Hepatic stellate cell (primary cell): Measurements from ENCODE around the gene ST6GALNAC6.
A peak's percentile ranks its signal among the peaks of the same experiment; 100 is the strongest.
"Not testable (repeated sequence)": the region's sequence is repeated elsewhere in the genome, so short reads cannot be mapped to it uniquely, and the experiment has no call there.

Experiments used
- DNase-seq: peaks from one replicate; pipeline ENCODE4 v3.0.0; 2011; ENCODE audit warnings: low spot score

The ST6GALNAC6 gene

DNA sequence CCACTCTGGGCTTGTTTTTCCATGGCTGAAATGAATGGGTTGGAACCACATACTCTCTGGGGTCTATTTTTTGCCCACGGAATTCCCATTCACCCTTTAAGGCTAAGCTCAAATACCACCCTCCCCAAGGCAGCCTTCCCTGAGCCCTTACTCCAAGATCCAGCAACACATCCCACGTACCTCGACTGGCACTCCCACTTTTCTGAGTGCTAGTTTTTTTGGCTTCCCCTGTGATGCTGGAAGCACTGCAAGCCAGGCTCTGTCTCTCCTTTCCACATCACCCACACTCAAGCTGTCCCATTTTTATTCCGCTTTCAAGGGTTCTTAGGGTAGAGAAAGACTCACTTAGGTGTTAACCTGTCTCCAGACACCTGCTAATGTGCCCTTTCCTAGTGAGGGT, 6.0 kb downstream of the ST6GALNAC6 start:
- DNase-seq, result no peak

GRCh38 chr9:127892831-127893230, 6.6 kb downstream of the ST6GALNAC6 start:
- DNase-seq, result no peak

DNA sequence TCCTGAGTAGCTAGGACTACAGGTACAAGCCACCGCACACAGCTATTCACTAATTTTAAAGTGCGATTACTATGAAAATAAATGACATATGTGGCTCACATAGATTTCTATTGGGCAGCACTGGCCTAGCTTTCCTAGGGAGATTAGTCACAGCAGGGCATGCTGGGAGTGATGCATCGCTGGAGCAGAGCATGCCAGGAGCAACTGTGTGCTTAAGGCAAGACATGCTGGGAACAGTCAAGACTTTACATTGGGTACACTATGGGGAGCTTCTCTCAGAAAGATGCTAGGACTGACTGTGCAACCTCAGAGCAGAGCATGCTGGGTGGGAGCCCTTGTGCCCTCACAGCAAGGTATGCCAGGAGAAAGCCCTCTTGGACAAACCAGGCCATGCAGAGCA, 9.3 kb downstream of the ST6GALNAC6 start:
- no peak for DNase-seq

- DNase-seq, result no peak
Observed at GRCh38 chr9:127887792-127888191, 11.6 kb downstream of the ST6GALNAC6 start.

DNA sequence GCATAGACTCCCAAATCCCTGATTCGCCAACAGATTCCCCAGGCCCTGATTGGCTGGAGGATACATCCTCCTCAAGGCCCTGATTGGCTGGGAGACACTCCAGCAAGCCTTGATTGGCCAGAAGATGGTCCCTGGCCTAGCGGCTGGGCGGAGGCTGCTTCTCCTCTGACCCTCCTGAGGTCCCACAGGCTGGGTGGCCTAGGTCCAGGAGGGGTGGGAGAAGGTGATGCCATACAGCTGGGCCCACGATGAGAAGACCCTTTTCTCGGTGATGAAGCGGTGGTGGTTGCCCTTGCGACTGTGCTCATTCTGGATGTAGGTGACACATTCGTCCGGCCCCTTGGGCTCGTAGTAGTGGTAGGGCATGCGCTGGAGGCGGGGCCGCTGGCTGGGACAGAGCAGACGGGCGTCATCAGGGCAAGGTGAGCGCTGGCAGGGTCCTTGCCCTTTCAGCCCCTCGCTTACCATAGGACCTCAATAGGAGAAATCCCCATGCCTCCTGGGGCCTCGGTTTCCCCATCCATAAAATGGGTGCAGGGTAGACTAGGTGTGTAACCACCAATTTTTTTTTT, 12.9 kb downstream of the ST6GALNAC6 start:
- no peak for DNase-seq

GRCh38 chr9:127885508-127886281, 13.7 kb downstream of the ST6GALNAC6 start:
- no peak for DNase-seq

DNA sequence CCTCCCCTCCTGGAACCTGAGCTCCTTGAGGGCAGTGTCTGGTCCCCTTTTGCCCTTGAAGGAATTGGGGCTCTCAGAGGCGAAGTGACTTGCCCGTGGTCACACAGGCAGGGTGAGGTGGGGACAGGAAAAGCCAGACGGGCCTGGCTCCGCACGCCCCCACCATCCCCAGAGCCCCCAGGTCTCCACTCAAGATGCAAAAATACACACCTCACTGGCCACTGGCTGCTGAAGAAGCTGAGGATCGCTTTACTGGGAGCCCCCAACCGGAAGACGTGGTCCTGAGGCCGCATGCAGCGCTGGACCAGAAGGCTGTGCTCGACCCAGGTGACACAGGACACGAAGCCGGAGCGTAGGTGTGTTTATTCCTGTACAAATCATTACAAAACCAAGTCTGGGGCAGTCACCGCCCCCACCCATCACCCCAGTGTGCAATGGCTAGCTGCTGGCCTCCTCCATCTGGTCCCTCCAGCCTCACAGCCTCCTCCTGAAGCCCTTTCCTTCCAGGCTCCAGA, 14.4 kb downstream of the ST6GALNAC6 start:
- DNase-seq, result no peak

- no peak for DNase-seq
Observed at GRCh38 chr9:127884427-127884911, 14.9 kb downstream of the ST6GALNAC6 start.

GRCh38 chr9:127883959-127884358, 15.4 kb downstream of the ST6GALNAC6 start:
- DNase-seq, result no peak

DNA sequence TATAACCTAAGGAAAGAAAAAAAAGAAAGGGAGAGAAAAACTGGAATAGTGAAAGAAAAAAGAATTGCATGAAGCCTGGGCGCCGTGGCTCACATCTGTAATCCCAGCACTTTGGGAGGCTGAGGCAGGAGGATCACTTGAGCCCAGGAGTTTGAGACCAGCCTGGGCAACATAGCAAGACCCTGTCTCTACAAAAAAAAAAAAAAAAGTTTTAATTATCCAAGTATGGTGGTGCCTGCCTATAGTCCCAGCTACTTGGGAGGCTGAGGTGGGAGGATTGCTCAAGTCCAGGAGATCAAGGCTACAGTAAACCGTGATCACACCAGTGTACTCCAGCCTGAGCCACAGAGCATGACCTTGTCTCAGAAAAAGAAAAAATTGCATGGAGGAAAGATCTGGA, 17.7 kb downstream of the ST6GALNAC6 start:
- DNase-seq, result not testable (repeated sequence)

DNA sequence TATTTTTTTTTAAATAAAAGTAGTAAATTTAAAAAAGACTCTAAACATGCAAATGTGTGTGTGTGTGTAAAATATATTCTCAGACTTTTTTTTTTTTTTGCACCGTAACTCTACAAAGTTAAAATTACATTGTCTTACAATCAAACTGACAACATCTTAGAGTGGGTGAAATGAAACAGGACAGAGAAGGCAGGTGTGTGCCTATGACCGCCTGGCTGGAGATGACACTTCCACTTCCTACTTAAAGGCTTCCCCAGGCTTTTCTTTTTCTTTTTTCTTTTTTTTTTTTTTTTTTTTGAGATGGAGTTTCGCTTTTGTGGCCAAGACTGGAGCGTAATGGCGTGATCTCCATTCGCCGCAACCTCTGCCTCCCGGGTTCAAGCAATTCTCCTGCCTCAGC, 19.3 kb downstream of the ST6GALNAC6 start:
- DNase-seq, result no peak

- DNase-seq, result no peak
Observed at GRCh38 chr9:127878652-127879390, 20.6 kb downstream of the ST6GALNAC6 start.

DNA sequence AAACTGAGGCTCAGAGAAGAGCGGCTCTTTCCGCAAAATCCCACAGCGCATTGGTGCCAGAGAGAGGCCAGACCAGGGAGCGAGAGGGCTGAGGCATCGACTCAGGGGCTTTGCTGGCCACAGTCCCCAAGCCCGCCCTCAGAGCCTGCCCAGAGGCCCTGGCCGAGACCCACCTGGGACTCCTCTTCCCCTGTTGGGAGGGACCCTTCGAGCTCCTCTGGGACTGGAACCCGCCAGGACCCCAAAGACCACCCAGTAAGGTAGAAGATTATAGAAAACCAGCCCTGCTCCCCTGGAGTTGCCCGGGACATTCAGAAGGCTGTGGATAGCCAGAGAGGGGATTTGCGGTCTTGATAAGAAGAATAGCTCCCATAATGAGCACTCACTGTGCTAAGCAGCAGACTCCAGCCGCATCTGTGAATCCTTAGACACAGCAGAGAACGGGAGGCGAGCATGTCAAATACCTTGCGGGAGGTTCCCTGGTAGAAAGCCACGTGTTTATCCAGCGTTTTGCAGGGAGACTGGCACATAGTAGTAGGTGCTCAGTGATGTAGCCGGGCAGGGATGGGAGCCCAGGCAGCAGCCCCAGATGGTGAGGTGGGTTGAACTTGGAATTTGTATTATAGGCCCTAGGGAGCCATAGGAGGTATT, 21.3 kb downstream of the ST6GALNAC6 start:
- no peak for DNase-seq

DNA sequence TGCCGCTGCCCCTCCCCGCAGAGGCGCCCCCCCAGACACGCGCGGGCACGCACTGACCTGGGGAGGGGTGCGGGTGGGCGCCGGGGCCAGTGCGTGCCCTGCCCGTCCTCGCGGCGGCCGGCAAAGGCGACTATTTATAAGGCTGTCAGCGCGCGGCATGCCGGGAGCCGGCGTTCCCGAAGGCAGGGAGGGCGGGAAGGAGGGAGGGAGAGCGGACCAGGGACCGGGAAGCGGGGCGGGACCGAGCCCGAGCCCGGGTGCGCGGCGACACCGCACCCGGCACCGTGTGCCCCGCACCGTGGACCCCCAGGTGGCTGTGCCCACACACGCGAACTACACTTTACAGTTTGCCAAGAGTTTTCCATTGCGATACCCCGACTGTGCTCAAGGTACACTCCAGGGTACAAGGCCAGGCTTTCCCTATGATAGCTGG, 21.8 kb downstream of the ST6GALNAC6 start, which contains the start of gene AK1:
Gene AK1 (minus strand): TSS at position 110 of the 433 bp plus-strand sequence. CDS start 3,058 bp downstream, outside the sequence.
- peak; percentile 75 for DNase-seq

DNA sequence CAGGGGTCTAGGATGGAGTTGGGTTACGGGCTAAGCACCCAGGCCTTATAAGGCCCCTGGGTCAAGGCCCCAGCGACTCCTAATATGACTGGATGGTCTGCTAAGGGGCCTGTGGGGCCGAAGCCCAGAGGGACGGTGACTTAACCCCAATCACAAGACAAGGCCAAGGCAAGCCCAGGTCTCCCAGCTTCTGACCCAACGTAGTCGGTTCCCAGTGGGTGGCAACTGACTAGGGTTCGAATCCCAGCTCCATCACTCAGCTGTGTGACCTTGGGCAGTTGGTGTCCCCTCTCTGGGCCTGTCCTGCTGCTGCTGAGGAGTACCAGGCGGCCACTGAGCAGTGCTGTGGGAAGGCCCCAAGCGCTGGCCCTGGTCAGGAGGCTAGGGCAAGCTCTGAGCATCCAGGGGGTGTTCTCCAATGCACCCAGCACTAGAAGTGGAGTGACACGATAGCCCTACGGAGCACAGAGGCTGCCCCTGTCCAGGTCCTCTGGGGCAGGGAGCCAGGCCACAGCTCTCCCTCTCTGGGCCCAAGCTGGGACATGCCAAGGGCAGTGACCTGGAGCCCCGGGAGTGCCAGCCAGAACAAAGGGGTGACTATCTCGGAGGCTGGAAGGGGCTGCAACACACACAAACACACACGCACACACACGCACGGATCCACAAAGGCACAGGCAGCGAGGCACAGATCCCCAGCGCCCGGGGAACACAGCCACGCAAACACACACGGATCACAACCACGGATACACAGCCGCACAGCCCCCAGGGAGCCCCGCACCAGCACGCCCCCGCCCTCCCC, 22.4 kb downstream of the ST6GALNAC6 start:
- no peak for DNase-seq

GRCh38 chr9:127876026-127876763, 23.2 kb downstream of the ST6GALNAC6 start:
- DNase-seq, result no peak

- DNase-seq, result peak; percentile 90
Observed at GRCh38 chr9:127875306-127875966, 24.0 kb downstream of the ST6GALNAC6 start.

DNA sequence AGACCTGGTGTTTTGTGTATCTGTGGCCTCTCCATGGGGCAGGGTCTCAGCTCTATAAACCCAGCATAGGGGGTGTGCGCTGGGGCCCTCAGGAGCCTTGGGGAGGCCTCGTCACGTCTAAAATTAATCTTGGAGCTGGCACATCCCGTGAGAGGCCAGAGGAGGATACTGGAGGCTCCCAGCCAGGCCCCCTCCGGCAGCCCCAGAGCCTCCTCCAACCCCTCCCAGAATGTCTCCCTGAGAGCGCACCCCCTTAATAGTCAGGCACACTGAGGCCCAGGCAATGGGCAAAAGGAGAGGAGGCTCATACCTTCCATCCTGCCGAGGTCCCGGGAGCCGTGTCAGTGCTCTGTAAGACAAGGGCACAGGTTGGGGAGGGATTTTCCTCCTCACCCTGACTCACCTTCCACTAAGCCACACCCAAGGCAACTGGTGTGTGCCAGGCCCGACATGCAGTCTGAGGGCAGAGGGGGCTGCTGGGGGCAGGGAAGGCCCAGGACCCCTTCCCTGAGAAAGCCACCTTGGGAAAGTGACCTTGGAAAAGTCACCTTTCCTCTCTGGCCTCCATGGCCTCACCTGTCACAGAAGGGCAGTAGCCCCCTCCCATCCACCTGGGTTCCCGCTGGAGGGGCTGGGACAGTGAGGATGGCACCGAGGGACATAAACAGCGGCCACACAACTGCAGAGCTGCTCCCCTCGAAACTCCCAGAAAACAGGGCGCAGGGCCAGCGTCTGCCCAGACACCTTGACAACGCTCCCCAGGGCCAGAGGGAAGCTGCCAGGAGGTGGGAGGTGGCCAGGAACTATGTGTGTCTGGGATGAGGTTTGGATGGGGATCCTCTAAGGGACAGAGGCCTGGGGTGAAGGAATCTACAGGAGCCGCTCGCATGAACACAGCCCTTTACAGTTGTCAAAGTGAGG, 24.8 kb downstream of the ST6GALNAC6 start:
- DNase-seq, result no peak

DNA sequence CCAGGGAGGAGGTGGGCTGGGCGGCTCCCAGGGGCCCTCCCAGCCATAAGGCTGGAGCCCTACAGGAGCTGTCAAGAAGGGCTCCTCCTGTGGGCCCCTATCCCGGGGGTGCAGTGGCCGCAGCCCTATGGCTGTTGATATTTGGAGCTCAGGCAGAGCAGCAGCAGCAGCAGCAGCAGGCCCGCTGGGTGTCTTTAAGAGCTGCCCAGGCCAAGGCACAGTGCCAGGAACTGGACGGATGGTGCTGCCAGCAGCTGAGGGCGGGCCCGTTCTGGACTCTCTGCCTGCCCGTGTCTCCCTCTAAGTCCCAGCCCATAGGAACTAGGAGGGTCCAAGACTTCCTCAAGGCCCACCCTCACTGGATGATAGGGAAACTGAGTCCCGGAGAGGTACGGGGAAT, 25.5 kb downstream of the ST6GALNAC6 start:
- DNase-seq, result no peak
